Measurements from ENCODE around the gene RNF181. TPM values are rescaled to one million over a fixed set of nuclear protein-coding genes. Genes with fewer than 3 reads are reported as not detected.

Gene RNF181
- total RNA-seq, 1 donor from 2014 or later = 271 TPM

DNA sequence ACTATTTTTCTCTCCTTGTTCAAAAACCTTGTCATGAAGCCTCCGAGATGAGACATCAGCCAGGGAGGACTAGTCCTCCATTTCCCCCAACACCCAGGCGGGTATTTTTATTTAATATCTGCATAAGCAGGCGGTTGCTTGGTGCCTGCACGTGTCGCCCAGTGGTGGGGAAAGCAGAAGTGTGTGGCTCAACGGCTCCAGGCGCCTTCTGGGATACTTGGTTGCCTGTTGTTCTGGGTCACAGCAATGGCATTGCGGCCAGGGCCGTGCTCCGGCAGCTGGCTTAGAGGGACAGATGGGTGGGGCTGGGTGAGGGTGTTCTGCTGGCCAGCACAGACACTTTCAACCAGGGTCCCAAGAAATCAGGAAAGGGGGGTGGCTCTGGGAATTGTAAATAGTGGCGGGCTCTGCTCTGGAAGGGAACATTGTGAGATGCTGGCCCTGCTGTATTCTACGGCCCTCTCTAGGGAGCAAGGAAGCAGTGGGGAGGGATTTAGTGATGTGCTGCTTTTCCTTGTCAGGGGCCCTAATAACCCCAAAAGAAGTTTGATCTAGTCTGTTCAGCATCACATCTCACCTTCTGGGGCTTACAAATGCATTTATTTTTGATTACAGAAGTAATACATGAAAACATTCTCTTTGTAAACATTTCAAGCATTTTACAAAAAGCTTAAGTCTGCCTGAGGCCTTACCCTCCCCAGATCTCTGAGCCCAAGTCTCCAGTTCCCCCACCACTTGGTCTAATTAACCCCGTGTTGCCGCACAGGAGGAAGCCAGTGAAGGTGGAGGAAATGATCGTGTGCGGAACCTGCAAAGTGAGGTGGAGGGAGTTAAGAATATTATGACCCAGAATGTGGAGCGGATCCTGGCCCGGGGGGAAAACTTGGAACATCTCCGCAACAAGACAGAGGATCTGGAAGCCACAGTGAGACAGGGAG lies 17.0 kb upstream of the RNF181 start:
- Histone ChIP-seq H3K4me3 (ENCODE audit: low read depth, low read length) (peak overlapping the region; percentile 51), H3K36me3 (ENCODE audit: control insufficient read depth, insufficient read depth, low read length) (no peaks in the 10 kb centered on the region), H3K27me3 (ENCODE audit: control insufficient read depth, insufficient read depth, low read length) (no peaks in the 10 kb centered on the region)
- DNase-seq (ENCODE audit: low read depth) = no peak
- TF ChIP-seq, protein P1, sequence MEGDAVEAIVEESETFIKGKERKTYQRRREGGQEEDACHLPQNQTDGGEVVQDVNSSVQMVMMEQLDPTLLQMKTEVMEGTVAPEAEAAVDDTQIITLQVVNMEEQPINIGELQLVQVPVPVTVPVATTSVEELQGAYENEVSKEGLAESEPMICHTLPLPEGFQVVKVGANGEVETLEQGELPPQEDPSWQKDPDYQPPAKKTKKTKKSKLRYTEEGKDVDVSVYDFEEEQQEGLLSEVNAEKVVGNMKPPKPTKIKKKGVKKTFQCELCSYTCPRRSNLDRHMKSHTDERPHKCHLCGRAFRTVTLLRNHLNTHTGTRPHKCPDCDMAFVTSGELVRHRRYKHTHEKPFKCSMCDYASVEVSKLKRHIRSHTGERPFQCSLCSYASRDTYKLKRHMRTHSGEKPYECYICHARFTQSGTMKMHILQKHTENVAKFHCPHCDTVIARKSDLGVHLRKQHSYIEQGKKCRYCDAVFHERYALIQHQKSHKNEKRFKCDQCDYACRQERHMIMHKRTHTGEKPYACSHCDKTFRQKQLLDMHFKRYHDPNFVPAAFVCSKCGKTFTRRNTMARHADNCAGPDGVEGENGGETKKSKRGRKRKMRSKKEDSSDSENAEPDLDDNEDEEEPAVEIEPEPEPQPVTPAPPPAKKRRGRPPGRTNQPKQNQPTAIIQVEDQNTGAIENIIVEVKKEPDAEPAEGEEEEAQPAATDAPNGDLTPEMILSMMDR (IDR thresholded peaks at IDR 0.05; ENCODE audit: insufficient read depth, low read length, poor library complexity, severe bottlenecking) = no peak

DNA sequence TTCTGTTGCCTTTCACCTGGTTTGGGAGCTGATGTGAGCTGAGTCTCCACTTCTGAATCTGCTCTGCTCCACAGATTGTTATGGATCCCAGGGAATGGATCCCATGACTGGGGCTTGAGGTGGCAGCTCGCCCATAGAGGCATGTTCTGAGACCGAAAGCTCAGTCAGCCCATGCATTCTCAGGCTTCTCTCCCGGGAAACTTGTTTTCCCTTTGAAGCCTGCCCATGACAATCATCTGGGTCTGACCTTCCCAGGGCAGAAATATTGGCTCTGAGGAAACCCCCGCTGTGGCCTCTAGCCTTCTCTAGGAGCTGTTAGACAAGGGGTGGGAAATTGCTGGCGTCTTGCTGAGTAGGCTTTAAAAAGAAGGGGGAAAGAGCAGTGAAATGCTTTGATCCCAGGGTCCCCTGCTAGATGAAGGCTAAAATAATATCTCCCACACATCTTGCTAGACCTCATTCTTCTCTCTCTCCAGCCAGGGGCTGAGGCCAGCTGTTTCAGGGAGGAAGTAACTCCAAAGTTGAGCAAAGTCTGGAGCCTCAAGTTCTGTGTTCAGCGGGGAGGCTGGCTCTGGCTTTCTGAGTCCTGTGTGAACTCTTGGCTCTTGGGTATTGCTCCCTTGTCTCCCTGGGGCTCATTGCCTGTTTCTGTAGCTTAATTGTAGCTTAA lies 16.1 kb upstream of the RNF181 start:
- no peaks in the 10 kb centered on the region for H3K27me3 ChIP-seq (ENCODE audit: control insufficient read depth, insufficient read depth, low read length)
- TF ChIP-seq, protein P1 (IDR thresholded peaks at IDR 0.05; ENCODE audit: insufficient read depth, low read length, poor library complexity, severe bottlenecking) = no peak
- H3K36me3 ChIP-seq (ENCODE audit: control insufficient read depth, insufficient read depth, low read length) = no peaks in the 10 kb centered on the region
- no peak overlapping the region for H3K4me3 ChIP-seq (ENCODE audit: low read depth, low read length)
- DNase-seq (ENCODE audit: low read depth) = no peak

DNA sequence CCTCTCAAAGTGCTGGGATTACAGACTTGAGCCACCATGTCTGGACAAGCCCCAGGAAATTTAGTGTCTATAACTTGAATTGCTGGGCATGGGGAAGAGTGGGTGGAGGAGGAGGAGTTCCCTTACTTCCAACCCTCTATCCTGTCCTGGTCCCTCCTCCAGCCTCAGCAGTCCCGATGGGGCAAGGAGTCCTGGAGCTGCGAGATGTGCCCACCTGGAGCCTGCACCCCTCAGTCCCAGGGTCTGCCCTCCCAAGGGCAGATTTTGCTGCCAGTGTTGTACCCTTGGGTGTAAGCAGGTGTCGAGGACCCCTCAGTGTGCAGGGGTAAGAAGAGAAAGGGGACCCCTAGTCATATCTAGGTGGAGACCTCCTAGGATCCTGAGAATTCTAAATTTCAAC lies 15.3 kb upstream of the RNF181 start:
- no peaks in the 10 kb centered on the region for H3K27me3 ChIP-seq (ENCODE audit: control insufficient read depth, insufficient read depth, low read length)
- H3K36me3 ChIP-seq (ENCODE audit: control insufficient read depth, insufficient read depth, low read length) = no peaks in the 10 kb centered on the region
- no peak for DNase-seq (ENCODE audit: low read depth)
- TF ChIP-seq, protein P1 (IDR thresholded peaks at IDR 0.05; ENCODE audit: insufficient read depth, low read length, poor library complexity, severe bottlenecking) = no peak
- no peak overlapping the region for H3K4me3 ChIP-seq (ENCODE audit: low read depth, low read length)

DNA sequence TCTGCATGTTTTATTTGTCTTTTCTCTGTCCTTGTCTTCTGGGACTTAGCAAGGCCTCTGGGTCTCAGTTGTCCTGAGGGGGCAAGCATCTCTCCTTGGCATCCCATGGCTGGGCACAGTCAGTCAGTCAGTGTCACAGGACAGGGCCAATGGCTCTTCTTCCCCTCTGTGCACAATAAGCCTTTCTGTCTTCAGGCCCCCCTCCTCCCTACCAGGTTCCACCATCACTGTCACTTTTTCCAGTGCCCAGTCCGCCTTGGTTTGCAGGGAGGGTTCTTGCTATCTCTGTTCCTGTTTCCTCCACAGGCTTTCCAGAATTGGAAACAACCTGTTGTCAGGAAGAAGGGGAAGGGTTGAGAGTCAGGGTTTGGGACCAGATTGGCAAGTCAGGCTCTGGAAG lies 13.1 kb upstream of the RNF181 start:
- TF ChIP-seq, protein P1 (IDR thresholded peaks at IDR 0.05; ENCODE audit: insufficient read depth, low read length, poor library complexity, severe bottlenecking) = no peak
- no peak for DNase-seq (ENCODE audit: low read depth)
- no peaks in the 10 kb centered on the region for H3K36me3 ChIP-seq (ENCODE audit: control insufficient read depth, insufficient read depth, low read length)
- H3K27me3 ChIP-seq (ENCODE audit: control insufficient read depth, insufficient read depth, low read length) = no peaks in the 10 kb centered on the region
- H3K4me3 ChIP-seq (ENCODE audit: low read depth, low read length) = no peak overlapping the region

DNA sequence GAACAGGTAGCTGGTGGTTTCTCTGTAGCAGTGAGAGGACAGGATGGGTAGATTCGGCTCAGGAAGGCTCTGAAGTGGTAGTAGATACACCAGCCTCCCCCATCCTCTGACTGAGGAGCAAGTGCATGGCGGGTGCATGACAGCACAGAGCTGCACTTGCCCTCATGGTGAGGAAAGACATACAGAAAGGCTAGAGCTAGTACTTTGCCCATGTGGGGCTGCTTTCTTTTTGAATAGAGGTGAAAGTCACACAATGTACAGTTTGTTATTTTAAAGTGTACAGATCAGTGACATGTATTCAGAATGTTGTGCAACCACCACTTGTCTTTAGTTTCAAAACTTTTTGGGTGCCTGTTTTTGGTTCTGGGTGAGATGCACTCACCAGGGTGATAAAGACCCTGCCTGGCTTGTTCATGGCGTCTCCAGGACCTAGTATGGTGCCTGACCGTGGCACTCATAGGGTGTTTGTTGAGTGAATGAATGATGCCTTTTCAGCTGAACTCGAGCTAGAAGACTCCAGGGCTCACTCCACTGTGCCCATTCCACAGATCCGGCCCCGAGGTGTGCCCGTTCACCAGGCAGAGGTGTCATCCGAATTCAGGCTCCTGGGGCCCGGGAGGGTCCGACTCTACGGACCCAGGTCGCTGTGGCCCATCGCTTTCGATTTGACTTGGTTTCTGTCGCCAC lies 11.7 kb upstream of the RNF181 start:
- Histone ChIP-seq H3K4me3 (ENCODE audit: low read depth, low read length) (peak overlapping the region; percentile 16), H3K36me3 (ENCODE audit: control insufficient read depth, insufficient read depth, low read length) (no peaks in the 10 kb centered on the region), H3K27me3 (ENCODE audit: control insufficient read depth, insufficient read depth, low read length) (no peaks in the 10 kb centered on the region)
- DNase-seq (ENCODE audit: low read depth) = no peak
- TF ChIP-seq, protein P1 (IDR thresholded peaks at IDR 0.05; ENCODE audit: insufficient read depth, low read length, poor library complexity, severe bottlenecking) = no peak

All from kidney epithelial cell (primary cell).